ENCODE measurements around the gene CDH20.

Gene CDH20

GRCh38 chr18:61397222-61397621 lies 64.0 kb downstream of the CDH20 start:
- no peaks in the 10 kb centered on the region for H3K9me3 ChIP-seq (ENCODE audit: insufficient read depth, low read length)
- no peaks in the 10 kb centered on the region for H3F3A ChIP-seq (ENCODE audit: insufficient read depth)
- no peaks in the 10 kb centered on the region for H3K79me2 ChIP-seq (ENCODE audit: insufficient read depth, low read length)
- H3K36me3 ChIP-seq (ENCODE audit: low read length): no peaks in the 10 kb centered on the region
- H2AFZ ChIP-seq (ENCODE audit: low read depth, low read length, severe bottlenecking): no peak overlapping the region
- H3K9me2 ChIP-seq (replicated peaks; ENCODE audit: insufficient read depth, low read length): no peaks in the 10 kb centered on the region
- H3K4me2 ChIP-seq (ENCODE audit: low read depth, low read length, poor library complexity, severe bottlenecking): no peak overlapping the region
- TF ChIP-seq, protein P1, sequence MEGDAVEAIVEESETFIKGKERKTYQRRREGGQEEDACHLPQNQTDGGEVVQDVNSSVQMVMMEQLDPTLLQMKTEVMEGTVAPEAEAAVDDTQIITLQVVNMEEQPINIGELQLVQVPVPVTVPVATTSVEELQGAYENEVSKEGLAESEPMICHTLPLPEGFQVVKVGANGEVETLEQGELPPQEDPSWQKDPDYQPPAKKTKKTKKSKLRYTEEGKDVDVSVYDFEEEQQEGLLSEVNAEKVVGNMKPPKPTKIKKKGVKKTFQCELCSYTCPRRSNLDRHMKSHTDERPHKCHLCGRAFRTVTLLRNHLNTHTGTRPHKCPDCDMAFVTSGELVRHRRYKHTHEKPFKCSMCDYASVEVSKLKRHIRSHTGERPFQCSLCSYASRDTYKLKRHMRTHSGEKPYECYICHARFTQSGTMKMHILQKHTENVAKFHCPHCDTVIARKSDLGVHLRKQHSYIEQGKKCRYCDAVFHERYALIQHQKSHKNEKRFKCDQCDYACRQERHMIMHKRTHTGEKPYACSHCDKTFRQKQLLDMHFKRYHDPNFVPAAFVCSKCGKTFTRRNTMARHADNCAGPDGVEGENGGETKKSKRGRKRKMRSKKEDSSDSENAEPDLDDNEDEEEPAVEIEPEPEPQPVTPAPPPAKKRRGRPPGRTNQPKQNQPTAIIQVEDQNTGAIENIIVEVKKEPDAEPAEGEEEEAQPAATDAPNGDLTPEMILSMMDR (IDR thresholded peaks at IDR 0.05; ENCODE audit: insufficient read depth, low read length, poor library complexity, severe bottlenecking): no peak
- TF ChIP-seq EZH2phosphoT487 (conservative IDR thresholded peaks at IDR 0.05; ENCODE audit: low read length): no peak
- no peak overlapping the region for H3K4me3 ChIP-seq (ENCODE audit: insufficient read depth, low read length, poor library complexity, severe bottlenecking)
- H3K27ac ChIP-seq (ENCODE audit: low read depth, low read length): no peak overlapping the region
- no peaks in the 10 kb centered on the region for H4K20me1 ChIP-seq (ENCODE audit: low read depth, low read length)
- no peak overlapping the region for H3K9ac ChIP-seq (ENCODE audit: low read length)
- H3K27me3 ChIP-seq (ENCODE audit: low read length): no peaks in the 10 kb centered on the region

GRCh38 chr18:61398961-61399705 lies 65.9 kb downstream of the CDH20 start:
- Histone ChIP-seq H3K9ac (ENCODE audit: low read length) (no peak overlapping the region), H3K27me3 (ENCODE audit: low read length) (no peaks in the 10 kb centered on the region), H4K20me1 (ENCODE audit: low read depth, low read length) (no peaks in the 10 kb centered on the region), H3K4me2 (ENCODE audit: low read depth, low read length, poor library complexity, severe bottlenecking) (no peak overlapping the region), H3K79me2 (ENCODE audit: insufficient read depth, low read length) (no peaks in the 10 kb centered on the region), H2AFZ (ENCODE audit: low read depth, low read length, severe bottlenecking) (no peak overlapping the region), H3K36me3 (ENCODE audit: low read length) (no peaks in the 10 kb centered on the region), H3K4me3 (ENCODE audit: insufficient read depth, low read length, poor library complexity, severe bottlenecking) (no peak overlapping the region), H3K9me3 (ENCODE audit: insufficient read depth, low read length) (no peaks in the 10 kb centered on the region), H3K27ac (ENCODE audit: low read depth, low read length) (no peak overlapping the region), H3F3A (ENCODE audit: insufficient read depth) (no peaks in the 10 kb centered on the region), H3K9me2 (replicated peaks; ENCODE audit: insufficient read depth, low read length) (no peaks in the 10 kb centered on the region)
- TF ChIP-seq EZH2phosphoT487 (conservative IDR thresholded peaks at IDR 0.05; ENCODE audit: low read length): no peak
- TF ChIP-seq, protein P1 (IDR thresholded peaks at IDR 0.05; ENCODE audit: insufficient read depth, low read length, poor library complexity, severe bottlenecking): no peak

GRCh38 chr18:61400016-61400635 lies 66.9 kb downstream of the CDH20 start:
- no peak overlapping the region for H3K27ac ChIP-seq (ENCODE audit: low read depth, low read length)
- no peaks in the 10 kb centered on the region for H3K27me3 ChIP-seq (ENCODE audit: low read length)
- no peaks in the 10 kb centered on the region for H3F3A ChIP-seq (ENCODE audit: insufficient read depth)
- no peaks in the 10 kb centered on the region for H3K9me2 ChIP-seq (replicated peaks; ENCODE audit: insufficient read depth, low read length)
- no peaks in the 10 kb centered on the region for H4K20me1 ChIP-seq (ENCODE audit: low read depth, low read length)
- no peak overlapping the region for H2AFZ ChIP-seq (ENCODE audit: low read depth, low read length, severe bottlenecking)
- no peaks in the 10 kb centered on the region for H3K36me3 ChIP-seq (ENCODE audit: low read length)
- no peaks in the 10 kb centered on the region for H3K79me2 ChIP-seq (ENCODE audit: insufficient read depth, low read length)
- no peaks in the 10 kb centered on the region for H3K9me3 ChIP-seq (ENCODE audit: insufficient read depth, low read length)
- H3K9ac ChIP-seq (ENCODE audit: low read length): no peak overlapping the region
- no peak for TF ChIP-seq EZH2phosphoT487 (conservative IDR thresholded peaks at IDR 0.05; ENCODE audit: low read length)
- TF ChIP-seq, protein P1 (IDR thresholded peaks at IDR 0.05; ENCODE audit: insufficient read depth, low read length, poor library complexity, severe bottlenecking): no peak
- H3K4me3 ChIP-seq (ENCODE audit: insufficient read depth, low read length, poor library complexity, severe bottlenecking): no peak overlapping the region
- no peak overlapping the region for H3K4me2 ChIP-seq (ENCODE audit: low read depth, low read length, poor library complexity, severe bottlenecking)
